ENCODE measurements around the gene MITF.
A peak's percentile ranks its signal among the peaks of the same experiment; 100 is the strongest.

MITF gene

GRCh38 chr3:69729147-69729919 lies 9.9 kb upstream of the MITF start:
- no peak for DNase-seq

GRCh38 chr3:69731080-69731479 lies 8.2 kb upstream of the MITF start:
- no peak for DNase-seq

- no peak for DNase-seq
Observed at GRCh38 chr3:69735893-69736292, 3.4 kb upstream of the MITF start.

- DNase-seq: no peak
Observed at GRCh38 chr3:69737392-69737791, 1.9 kb upstream of the MITF start.

GRCh38 chr3:69738315-69738714 lies 949 bp upstream of the MITF start:
- DNase-seq: no peak

- DNase-seq: no peak
Observed at GRCh38 chr3:69738859-69739203, 433 bp upstream of the MITF start.

- DNase-seq: peak in 7 of 14 donors; percentile 14 to 67 (median 41)
Observed at GRCh38 chr3:69740103-69741021, 1.1 kb downstream of the MITF start.

GRCh38 chr3:69741032-69741767 lies 1.9 kb downstream of the MITF start:
- DNase-seq: no peak

- no peak for DNase-seq
Observed at GRCh38 chr3:69742391-69742790, 3.1 kb downstream of the MITF start.

- DNase-seq: no peak
Observed at GRCh38 chr3:69743975-69744906, 5.0 kb downstream of the MITF start.

- DNase-seq: no peak
Observed at GRCh38 chr3:69745505-69745904, 6.2 kb downstream of the MITF start.

GRCh38 chr3:69746119-69746518 lies 6.9 kb downstream of the MITF start:
- DNase-seq: no peak

- no peak for DNase-seq
Observed at GRCh38 chr3:69747511-69748258, 8.4 kb downstream of the MITF start.

- no peak for DNase-seq
Observed at GRCh38 chr3:69748503-69748902, 9.2 kb downstream of the MITF start.

GRCh38 chr3:69749461-69749860 lies 10.2 kb downstream of the MITF start:
- DNase-seq: no peak

- DNase-seq: no peak
Observed at GRCh38 chr3:69750549-69750948, 11.3 kb downstream of the MITF start.

GRCh38 chr3:69751074-69751476 lies 11.8 kb downstream of the MITF start:
- DNase-seq: no peak

GRCh38 chr3:69752241-69752640 lies 13.0 kb downstream of the MITF start:
- DNase-seq: no peak

GRCh38 chr3:69753179-69753775 lies 14.0 kb downstream of the MITF start:
- no peak for DNase-seq

- no peak for DNase-seq
Observed at GRCh38 chr3:69755795-69756194, 16.5 kb downstream of the MITF start.
